ENCODE measurements around the gene GID8.

Gene GID8

GRCh38 chr20:62905536-62906117 lies 32.3 kb upstream of the GID8 start:
- no peak for DNase-seq (ENCODE audit: low read depth)

- DNase-seq (ENCODE audit: low read depth): no peak
Measured at GRCh38 chr20:62906209-62906608, 31.7 kb upstream of the GID8 start.

GRCh38 chr20:62906647-62907375 lies 31.1 kb upstream of the GID8 start:
- no peak for DNase-seq (ENCODE audit: low read depth)

GRCh38 chr20:62907384-62908317 lies 30.3 kb upstream of the GID8 start:
- DNase-seq (ENCODE audit: low read depth): no peak

- no peak for DNase-seq (ENCODE audit: low read depth)
Measured at GRCh38 chr20:62908971-62909791, 28.8 kb upstream of the GID8 start.

- no peak for DNase-seq (ENCODE audit: low read depth)
Measured at GRCh38 chr20:62910217-62910766, 27.7 kb upstream of the GID8 start.

- no peak for DNase-seq (ENCODE audit: low read depth)
Measured at GRCh38 chr20:62910777-62911497, 27.0 kb upstream of the GID8 start.

- no peak for DNase-seq (ENCODE audit: low read depth)
Measured at GRCh38 chr20:62911701-62912280, 26.2 kb upstream of the GID8 start.

- DNase-seq (ENCODE audit: low read depth): no peak
Measured at GRCh38 chr20:62913043-62913630, 24.8 kb upstream of the GID8 start.

GRCh38 chr20:62914436-62914835 lies 23.5 kb upstream of the GID8 start:
- no peak for DNase-seq (ENCODE audit: low read depth)

- DNase-seq (ENCODE audit: low read depth): no peak
Measured at GRCh38 chr20:62914970-62915457, 22.9 kb upstream of the GID8 start.

GRCh38 chr20:62916703-62917476 lies 21.1 kb upstream of the GID8 start:
- no peak for DNase-seq (ENCODE audit: low read depth)

GRCh38 chr20:62917720-62918119 lies 20.2 kb upstream of the GID8 start:
- no peak for DNase-seq (ENCODE audit: low read depth)

GRCh38 chr20:62918147-62918546 lies 19.8 kb upstream of the GID8 start:
- DNase-seq (ENCODE audit: low read depth): no peak

- no peak for DNase-seq (ENCODE audit: low read depth)
Measured at GRCh38 chr20:62918831-62919230, 19.1 kb upstream of the GID8 start.

GRCh38 chr20:62920039-62920645 lies 17.8 kb upstream of the GID8 start:
- no peak for DNase-seq (ENCODE audit: low read depth)

GRCh38 chr20:62921119-62921687 lies 16.7 kb upstream of the GID8 start:
- no peak for DNase-seq (ENCODE audit: low read depth)

- no peak for DNase-seq (ENCODE audit: low read depth)
Measured at GRCh38 chr20:62922451-62922921, 15.5 kb upstream of the GID8 start.
